Stimulated activated CD4-positive, alpha-beta T cell treated with anti-CD3 and anti-CD28 coated beads, Interleukin-4, amount 100 ng/mL, for 24 hours (primary cell): Measurements from ENCODE around the gene SRSF4.
"Not testable (repeated sequence)": the region's sequence is repeated elsewhere in the genome, so short reads cannot be mapped to it uniquely, and the experiment has no call there.

Experiments
- DNase-seq: peaks from one replicate; pipeline ENCODE4 v3.0.0-alpha.2; 2020

SRSF4 gene

DNA sequence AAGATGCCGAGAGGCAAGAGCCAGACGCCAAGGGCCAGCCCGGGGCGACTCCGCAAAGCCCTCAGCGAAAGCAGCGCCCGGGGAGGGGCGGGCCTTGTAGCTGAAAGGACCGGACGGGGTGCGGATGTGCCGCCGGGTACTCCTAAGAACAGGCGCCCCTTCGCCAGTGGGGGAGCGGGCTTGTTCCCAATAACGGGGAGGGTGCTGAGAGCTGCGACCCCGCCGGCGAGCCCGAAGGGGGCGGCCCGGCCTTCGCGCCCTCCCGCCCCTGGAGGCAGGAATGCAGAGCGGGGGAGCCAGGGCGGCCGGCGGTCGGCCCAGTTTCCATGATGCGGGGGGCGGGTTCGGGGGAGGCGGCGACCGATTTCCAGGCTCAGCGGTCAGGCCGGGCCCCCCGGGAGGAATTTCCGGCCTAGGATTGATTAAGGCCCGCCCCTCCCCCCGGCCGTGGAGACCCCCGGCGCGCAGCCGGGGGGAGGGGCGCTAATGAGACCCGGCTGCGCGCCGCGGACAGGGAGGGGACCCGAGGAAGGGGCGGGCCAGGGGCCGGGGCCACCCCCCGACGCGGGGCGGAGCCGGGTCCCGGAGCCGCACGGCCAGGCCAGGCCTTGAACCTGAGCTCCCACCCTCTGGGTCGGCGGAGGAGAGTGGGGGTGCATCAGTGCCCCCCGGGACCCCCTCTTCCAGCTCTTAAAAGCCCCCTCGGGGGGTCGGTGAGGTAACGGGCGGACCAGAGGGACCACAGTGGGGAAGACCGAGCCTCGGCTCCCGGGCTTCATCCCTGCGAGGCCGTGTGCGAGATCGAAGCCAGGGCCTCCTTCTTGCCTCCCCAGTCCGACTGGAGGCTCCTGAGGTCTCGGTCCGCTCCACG lies 57.1 kb downstream of the SRSF4 start:
- peak; percentile 61 for DNase-seq

DNA sequence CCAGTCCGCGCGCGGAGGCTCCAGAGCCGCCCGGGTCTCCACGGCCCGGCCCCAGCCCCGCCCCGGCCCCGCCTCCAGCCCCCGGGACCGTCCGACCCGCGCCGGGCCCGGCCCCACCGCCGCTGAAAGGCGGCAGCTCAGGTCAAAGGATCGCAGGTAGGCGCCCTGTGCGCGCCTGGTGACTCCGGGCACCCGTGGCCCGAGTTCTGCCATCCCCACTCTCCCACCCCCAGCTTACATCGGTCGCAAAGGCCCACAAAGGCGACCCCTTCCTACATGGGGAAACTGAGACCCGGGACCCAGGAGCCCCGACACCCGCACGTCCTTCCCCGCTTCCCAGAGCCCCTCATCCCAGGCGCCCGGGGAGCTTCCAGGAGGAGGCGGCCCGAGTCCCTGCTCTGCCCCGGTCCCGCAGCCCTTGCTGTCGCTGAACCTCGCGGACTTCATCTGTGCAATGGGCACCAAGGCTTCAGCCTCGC lies 57.8 kb downstream of the SRSF4 start, which contains the start of gene TMEM200B:
TSS of gene TMEM200B (minus strand) at position 17 of the 479 bp plus-strand sequence. CDS start 2,075 bp downstream, outside the sequence.
- DNase-seq, result no peak

DNA sequence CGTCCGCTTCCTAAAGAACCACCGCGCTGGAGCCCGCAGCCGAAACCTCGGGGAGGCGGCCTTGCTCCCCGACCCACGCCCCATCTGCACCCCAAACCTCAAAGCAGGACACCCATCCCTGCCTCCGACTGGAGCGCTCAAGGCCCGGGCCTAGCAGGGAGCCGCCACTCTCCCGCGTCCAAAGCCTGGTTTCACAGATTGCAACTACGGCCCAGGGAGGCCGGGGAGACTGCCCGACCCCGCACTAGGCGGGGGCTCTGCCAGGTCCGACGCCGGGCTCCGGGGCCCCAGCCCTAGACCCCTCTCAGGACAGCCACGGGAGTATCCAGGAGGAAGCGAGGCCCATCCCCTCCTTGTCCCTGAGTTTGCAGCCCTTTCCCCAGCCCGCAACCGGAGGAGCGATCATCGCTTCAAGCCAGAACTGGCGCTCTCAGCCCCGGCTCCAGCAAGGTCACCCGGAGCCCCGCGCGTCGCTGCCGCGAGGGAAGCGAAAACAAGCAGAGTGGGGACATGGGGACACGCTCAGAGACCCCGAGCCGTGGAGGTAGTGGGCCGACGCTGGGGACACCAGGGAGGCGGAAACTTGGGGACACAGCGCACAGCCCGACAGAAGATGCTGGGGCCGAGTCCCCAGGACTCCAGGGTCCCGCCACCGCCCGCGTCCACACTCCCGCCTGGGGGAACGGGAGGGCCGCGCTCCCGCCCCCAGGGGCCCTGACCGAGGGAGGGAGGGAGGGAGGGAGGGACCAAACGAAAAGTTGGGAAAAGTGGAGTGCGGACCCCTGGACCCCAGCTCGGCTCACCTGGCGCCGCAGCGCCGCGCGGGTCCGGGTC lies 58.4 kb downstream of the SRSF4 start:
- no peak for DNase-seq

DNA sequence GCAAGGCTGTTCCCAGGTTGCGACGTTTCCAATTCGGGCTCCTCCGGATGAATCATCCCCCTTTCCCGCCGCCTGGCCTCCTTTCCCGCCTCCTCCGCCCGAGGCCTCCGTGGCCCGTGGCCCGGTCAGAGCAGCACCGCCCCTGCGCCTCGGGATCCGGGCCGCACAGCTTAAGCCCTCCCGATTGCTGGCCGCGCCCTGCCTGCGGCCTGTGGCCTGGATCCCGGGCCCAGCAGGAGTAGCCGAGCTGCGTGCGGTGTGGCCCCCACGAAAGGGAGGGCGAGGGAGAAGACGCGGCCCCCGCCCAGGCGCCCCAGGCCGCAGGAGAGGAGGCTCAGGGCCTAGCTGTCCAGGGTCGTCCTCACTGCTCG lies 59.0 kb downstream of the SRSF4 start:
- DNase-seq, result no peak

DNA sequence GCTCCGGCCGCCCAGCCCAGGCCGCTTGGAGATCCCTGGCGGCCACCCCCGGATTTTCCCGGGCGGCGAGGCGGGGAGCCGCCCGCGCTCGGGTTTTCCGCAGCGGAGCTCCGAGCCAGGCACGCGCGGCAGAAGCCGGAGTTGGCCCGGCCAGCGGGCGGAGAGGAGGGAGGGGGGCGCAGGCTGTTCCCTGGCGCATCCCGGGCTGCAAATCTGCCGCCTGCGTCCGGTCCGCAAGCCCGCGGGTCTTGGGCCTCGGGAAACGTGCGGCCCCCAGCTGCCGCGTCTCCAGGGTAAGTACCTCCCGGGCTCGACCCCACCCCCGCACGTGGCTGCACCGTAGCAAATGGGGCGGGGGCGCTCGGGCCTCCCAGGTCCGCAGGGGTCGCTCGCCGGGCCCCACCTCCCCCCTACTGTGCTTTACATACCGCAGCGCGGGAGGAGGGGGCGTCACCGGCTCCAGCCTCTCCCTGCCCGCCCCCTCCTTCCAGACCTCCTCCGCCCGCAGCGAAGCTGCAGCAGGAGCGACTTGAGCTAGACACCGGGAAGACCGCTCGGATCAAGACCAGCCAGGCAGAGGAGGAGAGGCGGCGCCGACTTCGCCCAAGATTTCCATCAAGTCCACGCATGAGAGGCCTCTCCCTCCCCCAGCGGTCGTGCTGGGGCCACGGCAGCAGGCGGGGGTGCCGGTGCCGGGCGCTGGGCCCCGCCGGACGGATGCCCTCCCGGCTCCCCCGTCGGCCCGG lies 59.6 kb downstream of the SRSF4 start:
- DNase-seq, result no peak

DNA sequence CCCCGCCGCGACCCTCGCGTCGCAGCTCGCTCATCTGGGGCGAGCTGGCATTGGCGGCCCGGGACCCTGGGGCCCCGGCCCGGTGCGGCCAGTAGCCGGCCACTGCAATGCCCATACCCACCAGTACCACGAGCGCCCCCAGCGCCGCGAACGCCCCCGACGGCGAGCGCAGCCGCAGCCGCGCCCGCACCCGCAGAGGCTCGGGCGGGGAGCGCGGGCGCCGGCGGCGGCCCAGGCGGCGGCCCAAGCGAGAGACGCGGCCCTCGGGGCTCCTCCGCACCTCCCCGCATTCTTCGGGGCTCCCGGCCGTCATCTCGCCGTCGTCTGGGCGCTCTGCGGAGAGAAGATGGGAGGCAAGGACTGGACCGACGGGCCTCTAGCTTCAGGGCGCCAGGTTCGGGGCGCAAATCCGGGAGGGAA lies 60.2 kb downstream of the SRSF4 start:
- DNase-seq, result no peak

DNA sequence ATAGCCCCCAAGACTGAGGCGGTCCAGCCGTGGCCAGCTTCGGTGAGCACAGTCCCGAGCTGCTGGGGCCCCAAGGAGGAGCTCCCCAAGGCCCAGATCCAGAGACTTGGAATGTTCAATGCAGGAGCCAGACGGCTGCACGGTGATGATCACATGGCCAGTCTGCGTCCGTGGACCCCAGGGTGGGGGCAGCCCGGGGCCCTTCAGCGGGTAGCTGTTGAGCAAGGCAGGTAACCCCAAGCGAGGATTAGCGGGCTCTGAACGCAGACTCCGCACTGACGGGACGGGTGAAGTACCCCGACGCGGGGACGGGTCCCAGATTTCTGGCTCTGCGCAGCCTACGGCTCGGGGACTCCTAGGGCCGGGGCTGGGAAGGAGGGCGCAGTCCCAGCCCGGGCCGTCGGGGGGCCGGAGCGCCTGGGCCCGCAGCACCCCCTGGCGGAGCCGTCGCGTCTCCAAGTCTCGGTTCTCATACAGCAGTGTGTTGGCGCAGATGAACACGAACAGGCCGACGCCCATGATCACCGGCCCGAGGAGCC lies 60.7 kb downstream of the SRSF4 start:
- peak; percentile 69 for DNase-seq

DNA sequence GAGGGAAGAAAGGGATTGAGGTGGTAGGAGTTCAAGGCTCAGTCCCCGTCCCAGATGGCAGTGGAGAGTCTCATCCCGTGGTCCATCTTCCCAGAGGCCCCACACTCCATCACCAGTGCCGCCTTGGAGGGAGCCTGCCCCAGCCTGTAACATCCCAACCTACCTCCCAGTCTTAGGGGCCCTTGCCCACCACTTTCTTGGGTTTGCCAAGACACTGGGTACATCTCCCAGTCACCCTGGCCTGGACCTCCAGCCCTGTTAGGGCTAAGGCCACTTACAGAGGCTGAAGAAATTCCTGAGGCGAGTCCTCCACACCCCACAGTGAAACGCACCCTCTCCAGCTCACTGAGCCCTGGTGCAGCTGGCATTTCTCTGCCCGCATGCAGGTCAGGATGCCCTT lies 61.3 kb downstream of the SRSF4 start:
- no peak for DNase-seq

DNA sequence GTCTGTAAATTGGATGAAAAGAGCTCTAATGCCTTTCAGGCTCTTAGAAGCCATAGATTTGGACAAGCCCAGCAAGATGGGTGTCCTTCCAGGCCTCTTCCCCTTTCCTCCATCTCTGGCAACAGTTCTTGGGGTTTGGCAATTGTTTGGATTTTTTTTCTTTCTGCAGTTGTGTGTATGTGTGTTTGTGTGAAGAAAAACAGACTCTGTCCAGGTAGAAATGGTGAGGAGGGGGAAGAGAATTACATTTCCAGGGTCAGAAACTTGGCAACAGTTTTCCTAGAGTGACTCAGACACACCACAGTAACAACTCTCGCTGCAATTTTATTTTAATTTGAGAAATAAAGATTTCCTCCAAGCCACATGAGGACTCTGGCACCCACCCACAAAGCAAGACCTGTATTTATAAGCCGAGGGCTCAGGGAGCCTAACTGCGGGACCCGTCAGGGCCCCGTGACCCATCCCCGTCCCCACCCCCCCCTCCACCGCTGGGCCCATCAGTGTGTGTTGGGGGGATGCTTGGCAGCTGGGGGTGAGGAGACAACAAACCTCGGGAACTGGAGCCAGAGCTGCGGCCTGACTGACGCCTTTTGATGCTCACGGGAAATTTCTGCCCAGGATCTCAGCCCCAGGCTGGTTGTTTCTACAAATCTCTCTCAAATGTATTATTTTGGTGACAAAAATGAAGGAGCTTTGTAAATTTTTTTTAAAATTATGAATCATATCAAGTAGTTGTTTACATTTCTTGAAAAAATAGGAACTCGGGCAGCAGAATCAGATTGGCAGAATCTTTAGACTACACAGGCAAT lies 62.4 kb downstream of the SRSF4 start:
- DNase-seq, result no peak

DNA sequence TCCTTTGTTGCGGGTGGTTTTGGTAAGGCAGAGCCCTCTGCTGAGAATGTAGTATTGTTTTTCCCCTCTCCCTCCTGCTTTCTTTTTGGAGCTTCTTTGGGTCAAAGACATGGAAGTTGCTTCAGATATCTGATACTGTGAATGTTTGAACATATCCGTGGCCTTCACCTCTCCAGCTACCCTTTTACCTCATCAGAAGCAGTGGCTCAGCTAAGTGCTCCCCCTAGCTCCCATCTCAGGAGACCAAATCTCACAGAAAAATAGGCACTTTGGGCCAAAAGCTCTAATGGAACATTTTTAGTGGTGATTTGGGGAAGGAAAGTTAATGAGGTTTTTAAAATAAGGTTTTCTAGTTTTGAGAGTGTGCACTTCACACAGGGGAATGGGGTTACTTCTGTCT lies 64.3 kb downstream of the SRSF4 start:
- DNase-seq, result no peak

DNA sequence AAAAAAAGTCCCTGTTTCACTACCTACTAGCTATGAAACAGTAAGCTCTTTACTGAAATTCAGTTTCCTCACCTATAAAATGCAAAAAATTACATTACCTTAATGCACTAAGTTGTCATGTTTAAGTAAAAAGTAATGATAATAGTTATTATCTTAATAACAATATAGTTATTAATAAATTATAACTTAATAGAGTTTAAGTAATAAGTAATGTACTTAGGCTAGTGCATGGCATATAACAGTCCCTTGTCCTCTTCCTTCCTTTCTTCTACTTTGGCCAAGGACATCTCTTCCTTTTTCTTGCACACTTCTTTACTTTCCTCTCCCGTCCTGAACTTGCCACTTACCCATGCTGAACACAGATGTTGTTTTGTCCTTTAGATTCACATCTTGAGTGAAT lies 67.0 kb downstream of the SRSF4 start:
- DNase-seq, result no peak

DNA sequence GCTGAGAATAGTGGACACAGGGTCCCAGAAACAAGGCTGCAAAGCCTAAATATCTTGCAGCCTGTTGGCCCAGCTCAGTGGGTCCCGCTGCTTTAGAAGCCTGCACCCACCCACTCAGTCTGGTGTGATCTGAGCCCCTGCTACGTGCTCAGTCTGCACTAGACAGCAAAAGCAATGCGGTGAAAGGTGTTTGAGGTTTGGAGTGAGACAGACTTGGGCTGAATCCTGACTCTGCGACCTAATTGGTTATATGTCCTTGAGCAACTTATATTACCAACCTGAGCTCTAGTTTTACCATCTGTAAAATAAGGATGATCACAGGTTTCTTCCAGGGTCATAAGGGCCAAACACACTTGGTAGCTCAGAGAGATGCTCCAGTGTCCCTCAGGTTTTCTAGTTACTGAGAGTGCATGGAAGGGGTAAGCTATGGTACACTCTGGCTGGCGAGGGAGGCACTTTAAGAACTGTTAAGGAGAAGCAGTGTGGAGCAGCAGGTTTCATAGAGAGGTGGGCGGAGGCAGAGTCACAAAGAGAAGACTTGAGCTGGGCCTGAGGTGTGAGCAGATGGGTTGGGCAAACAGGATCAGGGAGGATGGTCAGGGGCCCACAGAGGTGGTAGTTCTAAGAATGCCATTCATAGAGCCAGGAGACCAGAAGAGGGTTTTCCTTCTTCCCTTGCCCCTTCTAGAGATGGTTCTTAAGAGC lies 68.1 kb downstream of the SRSF4 start:
- no peak for DNase-seq

DNA sequence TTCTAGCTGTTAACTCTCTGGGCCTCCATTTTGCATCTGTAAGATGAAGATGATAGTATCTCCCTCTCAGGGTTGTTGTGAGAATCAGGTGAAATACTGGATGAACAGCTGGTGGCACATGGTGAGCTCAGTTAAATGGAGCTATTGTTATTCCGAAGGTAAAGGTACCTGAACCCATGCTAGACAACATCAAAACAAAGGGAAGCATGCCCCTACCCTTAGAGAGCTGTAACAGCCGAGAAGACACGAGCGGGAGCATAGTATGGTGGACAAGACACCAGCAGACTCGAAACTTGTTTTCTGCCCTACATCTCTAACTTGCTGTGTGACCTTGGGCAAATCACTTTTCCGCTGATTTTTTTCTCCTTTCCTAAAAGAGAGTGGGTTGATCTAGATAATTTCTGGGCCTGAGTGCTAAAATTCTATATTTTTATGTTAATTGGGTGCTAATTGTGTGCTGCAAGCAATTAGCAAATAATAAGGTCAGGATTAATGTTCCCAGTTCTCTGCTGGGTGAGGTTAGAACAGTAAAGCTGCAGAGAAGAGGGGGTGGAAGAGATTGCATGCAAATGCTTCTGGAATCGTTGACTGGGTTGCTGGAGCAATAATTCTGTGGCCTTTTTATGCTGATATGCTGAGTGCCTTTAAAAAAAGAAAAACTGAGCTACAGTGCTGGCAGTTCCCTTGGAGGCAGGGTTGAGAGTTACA lies 68.8 kb downstream of the SRSF4 start:
- DNase-seq, result no peak

DNA sequence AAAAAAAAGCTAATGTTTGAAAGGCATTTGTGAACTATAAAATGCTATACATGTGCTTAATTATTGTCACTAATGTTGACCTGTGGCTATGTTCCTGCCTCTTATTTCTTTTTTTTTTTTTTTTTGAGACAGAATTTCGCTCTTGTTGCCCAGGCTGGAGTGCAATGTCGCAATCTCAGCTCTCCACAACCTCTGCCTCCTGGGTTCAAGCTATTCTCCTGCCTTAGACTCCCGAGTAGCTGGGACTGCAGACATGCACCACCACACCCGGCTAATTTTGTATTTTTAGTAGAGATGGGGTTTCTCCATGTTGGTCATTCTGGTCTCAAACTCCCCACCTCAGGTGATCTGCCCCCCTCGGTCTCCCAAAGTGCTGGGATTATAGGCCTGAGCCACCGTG lies 73.7 kb downstream of the SRSF4 start:
- not testable (repeated sequence) for DNase-seq

DNA sequence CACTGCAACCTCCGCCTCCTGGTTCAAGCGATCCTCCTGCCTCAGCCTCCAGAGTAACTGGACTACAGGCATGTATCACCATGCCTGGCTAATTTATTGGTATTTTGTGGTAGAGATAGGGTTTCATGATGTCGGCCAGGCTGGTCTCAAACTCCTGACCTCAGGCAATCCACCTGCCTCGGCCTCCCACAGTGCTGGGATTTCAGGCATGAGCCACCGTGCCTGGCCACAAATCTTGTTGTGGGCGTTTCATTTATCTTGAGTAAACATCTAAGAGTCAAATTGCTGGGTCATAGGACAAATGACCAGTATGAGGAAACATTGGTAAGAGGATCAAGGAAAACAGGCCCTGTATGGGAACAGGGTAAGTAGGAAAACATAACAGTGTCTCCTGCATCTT lies 75.9 kb downstream of the SRSF4 start:
- DNase-seq, result no peak

DNA sequence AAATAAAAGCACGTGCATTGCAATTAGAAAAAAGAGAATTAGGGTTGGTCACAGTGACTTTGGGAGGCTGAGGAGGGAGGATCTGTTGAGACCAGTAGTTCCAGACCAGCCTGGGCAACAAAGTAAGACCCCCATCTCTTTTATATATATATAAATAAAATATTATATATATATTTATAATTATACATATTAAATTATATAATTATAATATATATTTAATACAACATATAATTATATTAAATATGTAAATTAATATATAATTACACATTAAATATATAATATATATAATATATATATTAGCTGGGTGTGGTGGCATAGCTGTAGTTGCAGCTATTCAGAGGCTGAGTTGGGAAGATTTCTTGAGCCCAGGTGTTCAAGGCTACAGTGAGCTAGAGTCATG lies 81.2 kb downstream of the SRSF4 start:
- DNase-seq, result no peak

DNA sequence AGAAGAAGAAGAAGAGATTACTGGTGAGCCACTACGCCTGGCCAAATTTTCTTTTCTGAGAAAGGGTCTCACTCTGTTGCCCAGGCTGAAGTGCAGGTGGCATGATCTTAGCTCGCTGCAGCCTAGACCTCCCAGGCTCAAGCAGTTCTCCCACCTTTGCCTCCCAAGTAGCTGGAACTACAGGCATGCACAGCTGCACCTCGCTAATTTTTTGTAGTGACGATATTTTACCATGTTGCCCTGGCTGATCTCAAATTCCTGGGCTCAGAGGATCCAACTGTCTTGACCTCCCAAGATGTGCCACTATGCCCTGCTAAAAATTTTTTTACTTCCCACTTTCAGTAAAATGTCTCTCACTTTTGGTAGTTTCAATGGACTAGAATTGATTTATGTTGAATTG lies 82.4 kb downstream of the SRSF4 start:
- no peak for DNase-seq
